Upper lobe of left lung (tissue), 6 donors: ENCODE data around the gene COX20. TPM values are rescaled to one million over a fixed set of nuclear protein-coding genes. Genes with fewer than 3 reads are reported as not detected.

Experiments used
- ATAC-seq, 2 donors: fragments of 200-7000 bp; cut with Tn5 transposase; one replicate each; pipeline ENCODE4 v1.9.1; 2022; ENCODE audit warnings: mild to moderate bottlenecking in 2 of 2, moderate library complexity in 2 of 2; ENCODE audit not compliant: low FRiP score in 2 of 2
- DNase-seq, 2 donors: peaks; one replicate each; pipeline ENCODE4 v3.0.0-alpha.2; 2019 to 2020
- H3K27ac ChIP-seq, 4 donors: fragments of 200-600 bp; sonication (generic); one replicate each; pipeline ENCODE4 v1.5.1; 2016 to 2019
- H3K27me3 ChIP-seq, 4 donors: fragments of 200-600 bp; sonication (generic); one replicate each; pipeline ENCODE4 v1.5.1; 2017 to 2019
- H3K36me3 ChIP-seq, 4 donors: fragments of 200-600 bp; sonication (generic); one replicate each; pipeline ENCODE4 v1.5.1; 2016 to 2019
- H3K4me1 ChIP-seq, 4 donors: fragments of 200-600 bp; sonication (generic); one replicate each; pipeline ENCODE4 v1.5.1; 2018 to 2019
- H3K4me3 ChIP-seq, 4 donors: fragments of 200-600 bp; sonication (generic); one replicate each; pipeline ENCODE4 v1.5.1; 2017 to 2019; ENCODE audit warnings: mild to moderate bottlenecking in 2 of 4, moderate library complexity in 1 of 4
- H3K9me3 ChIP-seq, 4 donors: fragments of 200-600 bp; sonication (generic); one replicate each; pipeline ENCODE4 v1.5.1; 2018 to 2019
- EP300 ChIP-seq, 4 donors: sonication (generic); formaldehyde crosslinking; IDR thresholded peaks; one replicate each; pipeline ENCODE4 v1.5.1; 2017; ENCODE audit warnings: antibody characterized with exemption in 4 of 4, control low read depth in 2 of 4
- POLR2A ChIP-seq, 4 donors: fragments of 450-650 bp; IDR thresholded peaks; one replicate each; pipeline ENCODE4 v1.5.1; 2016 to 2017; ENCODE audit warnings: antibody characterized with exemption in 4 of 4, mild to moderate bottlenecking in 2 of 4
- POLR2AphosphoS5 ChIP-seq, 2 donors: sonication (generic); formaldehyde crosslinking; IDR thresholded peaks; one replicate each; pipeline ENCODE4 v1.5.1; 2017; ENCODE audit warnings: antibody characterized with exemption in 2 of 2
- WGBS, 2 donors: methylation state at CpG; one replicate each; pipeline ENCODE4 v1.1.5; 2017 to 2018; 5-methylcytosine and 5-hydroxymethylcytosine counted together
- total RNA-seq, 6 donors: library from RNA; depleted of rRNA in 4 of 6; stranded (reverse); fragments of >200 nt in 4 of 6; gene quantifications; one replicate each; pipeline versions ENCODE4 v1.1.0 to v1.2.1, GENCODE V29; 2016 to 2021
- TF ChIP-seq, protein P1 (sequence below), 6 experiments: fragments of 450-650 bp in 4 of 6; fragments of 200-600 bp in 2 of 6; sonication (generic) in 2 of 6; IDR thresholded peaks; one replicate each; pipeline ENCODE4 v1.5.1; 2016 to 2019; ENCODE audit warnings: antibody characterized with exemption in 6 of 6
- donor health status: DM: no; HTN: no; CAD: no; lungs with moderate emphysema.
- donor health status: DM: no; HTN: yes; CAD: no; lungs with severe emphysema.

COX20 gene
- total RNA-seq, 6 donors from 2014 or later, result 9.4 to 35.3 (median 25.6) TPM

DNA sequence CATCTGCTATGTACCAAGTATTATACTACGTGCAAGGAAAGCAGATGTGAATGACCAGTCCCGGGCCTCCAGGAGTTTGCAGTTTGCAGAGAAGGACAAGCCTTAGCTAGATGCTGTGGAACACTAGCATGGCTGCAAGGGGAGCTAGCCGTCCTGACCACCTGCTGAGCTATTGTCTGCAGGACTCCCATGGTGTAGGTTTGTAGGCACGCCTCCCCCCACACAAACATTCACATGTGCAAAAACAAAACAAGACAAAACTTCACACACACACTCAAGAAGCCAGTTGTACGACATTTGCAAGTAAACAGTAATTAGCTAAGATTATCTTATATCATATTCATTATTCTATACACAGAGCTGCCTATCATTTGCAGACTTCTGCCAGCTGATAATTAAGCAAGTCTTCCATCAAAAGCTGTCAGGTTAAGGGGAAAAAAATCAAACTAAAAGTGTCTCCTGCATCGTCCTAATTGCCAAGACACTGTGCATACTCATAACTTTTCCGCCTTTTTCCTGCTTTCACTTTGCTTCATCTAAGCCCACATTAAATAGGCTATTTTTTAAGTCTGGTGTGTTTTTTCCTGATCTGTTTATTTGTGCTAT is 39.6 kb downstream of the COX20 start:
- H3K4me1 ChIP-seq, result no peaks in the 10 kb centered on the region
- no peaks in the 10 kb centered on the region for H3K9me3 ChIP-seq
- no peaks in the 10 kb centered on the region for H3K36me3 ChIP-seq
- no peaks in the 10 kb centered on the region for H3K27me3 ChIP-seq
- no peak overlapping the region for H3K4me3 ChIP-seq
- ATAC-seq (no peak), DNase-seq (no peak)
- 80 to 88% methylated on average over 7 of the region's 7 CpGs for WGBS, 2 donors
- H3K27ac ChIP-seq, result no peak overlapping the region
- TF ChIP-seq POLR2AphosphoS5 (IDR thresholded peaks at IDR 0.05) (no peak), EP300 (IDR thresholded peaks at IDR 0.05) (no peak)

DNA sequence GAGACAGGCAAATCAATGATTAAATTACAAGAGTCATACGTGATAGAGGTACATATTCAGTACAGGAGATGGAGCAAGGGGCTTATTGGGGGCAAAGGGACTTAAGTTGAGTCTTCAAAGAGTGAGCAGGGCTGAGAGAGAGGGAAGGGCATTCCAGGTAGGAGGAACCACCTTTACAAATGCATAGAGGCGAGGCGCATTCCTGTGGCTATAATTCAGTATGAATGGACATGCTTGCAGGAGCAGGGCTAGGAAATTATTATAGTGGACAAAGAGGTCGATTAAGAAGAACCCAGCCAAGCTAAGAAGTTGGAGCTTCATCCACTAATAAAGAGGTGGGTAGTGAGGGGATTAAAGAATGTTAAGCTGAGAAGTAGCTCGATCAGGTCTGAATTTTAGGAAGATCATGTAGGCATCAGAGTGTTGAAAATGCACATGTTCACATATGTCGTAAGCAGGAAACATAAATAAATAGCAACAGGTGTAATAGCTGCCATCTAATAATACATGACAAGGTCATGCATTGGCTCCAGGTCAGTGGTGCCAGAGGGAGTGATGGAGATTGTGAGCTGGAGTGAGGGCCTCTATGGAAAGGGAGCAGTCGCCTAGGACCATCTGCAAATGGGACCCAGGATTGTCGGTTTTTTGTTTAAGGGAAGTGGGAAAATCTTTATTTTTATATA is 40.9 kb downstream of the COX20 start:
- Histone ChIP-seq H3K36me3 (no peaks in the 10 kb centered on the region), H3K9me3 (no peaks in the 10 kb centered on the region), H3K27me3 (no peaks in the 10 kb centered on the region), H3K27ac (no peak overlapping the region), H3K4me1 (no peaks in the 10 kb centered on the region), H3K4me3 (no peak overlapping the region)
- no peak for DNase-seq
- TF ChIP-seq POLR2AphosphoS5 (IDR thresholded peaks at IDR 0.05), result no peak
- TF ChIP-seq POLR2A (IDR thresholded peaks at IDR 0.05), result no peak
- WGBS, 2 donors, result 92 to 95% methylated on average over 8 of the region's 8 CpGs
- ATAC-seq, result no peak

- no peak overlapping the region for H3K4me3 ChIP-seq
These were observed 43.2 kb downstream of the COX20 start for GRCh38 chr1:244878681-244879080.

DNA sequence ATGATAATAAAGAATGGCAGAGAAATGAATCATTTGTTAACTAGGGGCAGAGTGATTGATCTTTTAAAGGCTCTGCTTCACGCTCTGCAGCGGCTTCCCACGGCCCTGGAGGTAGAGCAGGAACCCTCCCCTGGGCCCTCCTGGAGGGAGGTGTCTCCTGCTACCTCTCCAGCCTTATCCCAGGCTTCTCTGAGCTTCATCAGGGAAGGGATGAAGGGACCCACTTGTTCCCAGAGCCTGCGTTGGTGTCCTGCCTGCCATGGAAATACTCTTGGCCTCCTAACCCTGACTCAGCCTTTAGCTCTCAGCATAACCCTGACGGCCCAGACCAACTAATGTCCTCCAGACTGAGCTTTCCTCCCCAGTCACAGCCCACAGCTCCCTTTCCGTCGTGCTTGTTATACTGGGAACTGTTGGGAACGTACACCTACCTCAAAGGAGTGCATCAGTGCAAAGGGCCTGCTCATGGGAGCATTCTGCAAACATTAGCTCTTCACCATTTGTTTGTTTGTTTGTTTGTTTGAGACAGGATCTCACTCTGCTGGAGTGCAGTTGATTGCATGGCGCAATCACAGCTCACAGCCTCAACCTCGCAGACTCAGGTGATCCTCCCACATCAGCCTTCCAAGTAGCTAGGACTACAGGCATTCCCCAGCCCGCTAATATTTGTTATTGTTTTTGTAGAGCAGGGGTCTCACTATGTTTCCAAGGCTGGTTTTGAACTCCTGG is 46.3 kb downstream of the COX20 start:
- H3K27ac ChIP-seq, result no peak overlapping the region
- no peak overlapping the region for H3K4me3 ChIP-seq
- ATAC-seq (no peak), DNase-seq (no peak)
- WGBS, 2 donors, result 82 to 85% methylated on average over 10 to 11 of the region's 11 CpGs
- H3K36me3 ChIP-seq, result no peaks in the 10 kb centered on the region
- no peak for TF ChIP-seq POLR2AphosphoS5 (IDR thresholded peaks at IDR 0.05)
- no peak for TF ChIP-seq POLR2A (IDR thresholded peaks at IDR 0.05)
- TF ChIP-seq, protein P1, sequence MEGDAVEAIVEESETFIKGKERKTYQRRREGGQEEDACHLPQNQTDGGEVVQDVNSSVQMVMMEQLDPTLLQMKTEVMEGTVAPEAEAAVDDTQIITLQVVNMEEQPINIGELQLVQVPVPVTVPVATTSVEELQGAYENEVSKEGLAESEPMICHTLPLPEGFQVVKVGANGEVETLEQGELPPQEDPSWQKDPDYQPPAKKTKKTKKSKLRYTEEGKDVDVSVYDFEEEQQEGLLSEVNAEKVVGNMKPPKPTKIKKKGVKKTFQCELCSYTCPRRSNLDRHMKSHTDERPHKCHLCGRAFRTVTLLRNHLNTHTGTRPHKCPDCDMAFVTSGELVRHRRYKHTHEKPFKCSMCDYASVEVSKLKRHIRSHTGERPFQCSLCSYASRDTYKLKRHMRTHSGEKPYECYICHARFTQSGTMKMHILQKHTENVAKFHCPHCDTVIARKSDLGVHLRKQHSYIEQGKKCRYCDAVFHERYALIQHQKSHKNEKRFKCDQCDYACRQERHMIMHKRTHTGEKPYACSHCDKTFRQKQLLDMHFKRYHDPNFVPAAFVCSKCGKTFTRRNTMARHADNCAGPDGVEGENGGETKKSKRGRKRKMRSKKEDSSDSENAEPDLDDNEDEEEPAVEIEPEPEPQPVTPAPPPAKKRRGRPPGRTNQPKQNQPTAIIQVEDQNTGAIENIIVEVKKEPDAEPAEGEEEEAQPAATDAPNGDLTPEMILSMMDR (IDR thresholded peaks at IDR 0.05), result no peak
- TF ChIP-seq EP300 (IDR thresholded peaks at IDR 0.05), result no peak
- H3K27me3 ChIP-seq, result no peaks in the 10 kb centered on the region
- no peaks in the 10 kb centered on the region for H3K4me1 ChIP-seq
- H3K9me3 ChIP-seq, result no peaks in the 10 kb centered on the region

More at GRCh38 chr1:244878681-244879080, 43.2 kb downstream of the COX20 start:
- Histone ChIP-seq H3K9me3 (no peaks in the 10 kb centered on the region), H3K4me1 (no peaks in the 10 kb centered on the region), H3K27me3 (no peaks in the 10 kb centered on the region), H3K27ac (no peak overlapping the region), H3K36me3 (no peaks in the 10 kb centered on the region)
- no peak for ATAC-seq
- no peak for DNase-seq
- WGBS, 2 donors, result 82 to 92% methylated on average over 5 of the region's 5 CpGs
- no peak for TF ChIP-seq POLR2AphosphoS5 (IDR thresholded peaks at IDR 0.05)
- TF ChIP-seq, protein P1 (IDR thresholded peaks at IDR 0.05), result no peak

DNA sequence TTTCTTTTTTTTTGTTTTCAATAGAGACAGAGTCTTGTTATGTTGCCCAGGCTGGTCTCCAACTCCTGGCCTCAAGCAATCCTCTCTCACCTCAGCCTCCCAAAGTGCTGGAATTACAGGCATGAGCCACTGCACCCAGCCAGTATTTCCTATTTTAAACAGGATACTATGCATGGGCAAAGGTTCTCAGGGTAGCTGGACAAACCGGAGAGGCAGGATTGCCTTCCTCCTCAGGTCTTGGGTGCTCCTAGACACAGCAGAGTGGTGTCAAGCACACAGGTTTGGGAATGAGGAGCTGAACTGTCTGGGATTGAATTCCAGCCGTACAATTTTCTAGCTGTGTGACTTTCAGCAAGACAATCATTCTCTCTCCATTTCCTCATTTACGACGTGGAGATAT is 51.8 kb downstream of the COX20 start:
- H3K27ac ChIP-seq, result no peak overlapping the region
- WGBS, 2 donors, result 85 to 94% methylated on average over 4 of the region's 4 CpGs
- H3K4me3 ChIP-seq, result no peak overlapping the region
- DNase-seq, result no peak
- H3K27me3 ChIP-seq, result no peaks in the 10 kb centered on the region
- ATAC-seq, result no peak
- no peaks in the 10 kb centered on the region for H3K9me3 ChIP-seq
- no peaks in the 10 kb centered on the region for H3K36me3 ChIP-seq
- TF ChIP-seq EP300 (IDR thresholded peaks at IDR 0.05) (no peak), POLR2A (IDR thresholded peaks at IDR 0.05) (no peak), POLR2AphosphoS5 (IDR thresholded peaks at IDR 0.05) (no peak)
- TF ChIP-seq, protein P1 (IDR thresholded peaks at IDR 0.05), result no peak
- H3K4me1 ChIP-seq, result no peaks in the 10 kb centered on the region
